ENCODE data around the gene EVC.

EVC gene

GRCh38 chr4:5710961-5711478, at the start of gene EVC:
TSS of gene EVC (plus strand) at chr4:5711201. CDS start at chr4:5711381, 180 bp downstream.
- TF ChIP-seq, protein P1, sequence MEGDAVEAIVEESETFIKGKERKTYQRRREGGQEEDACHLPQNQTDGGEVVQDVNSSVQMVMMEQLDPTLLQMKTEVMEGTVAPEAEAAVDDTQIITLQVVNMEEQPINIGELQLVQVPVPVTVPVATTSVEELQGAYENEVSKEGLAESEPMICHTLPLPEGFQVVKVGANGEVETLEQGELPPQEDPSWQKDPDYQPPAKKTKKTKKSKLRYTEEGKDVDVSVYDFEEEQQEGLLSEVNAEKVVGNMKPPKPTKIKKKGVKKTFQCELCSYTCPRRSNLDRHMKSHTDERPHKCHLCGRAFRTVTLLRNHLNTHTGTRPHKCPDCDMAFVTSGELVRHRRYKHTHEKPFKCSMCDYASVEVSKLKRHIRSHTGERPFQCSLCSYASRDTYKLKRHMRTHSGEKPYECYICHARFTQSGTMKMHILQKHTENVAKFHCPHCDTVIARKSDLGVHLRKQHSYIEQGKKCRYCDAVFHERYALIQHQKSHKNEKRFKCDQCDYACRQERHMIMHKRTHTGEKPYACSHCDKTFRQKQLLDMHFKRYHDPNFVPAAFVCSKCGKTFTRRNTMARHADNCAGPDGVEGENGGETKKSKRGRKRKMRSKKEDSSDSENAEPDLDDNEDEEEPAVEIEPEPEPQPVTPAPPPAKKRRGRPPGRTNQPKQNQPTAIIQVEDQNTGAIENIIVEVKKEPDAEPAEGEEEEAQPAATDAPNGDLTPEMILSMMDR (conservative IDR thresholded peaks at IDR 0.05; ENCODE audit: low read length), result no peak
- DNase-seq (ENCODE audit: low read depth), result peak; percentile 81
- peak within 1 kb of the TSS; percentile 82 for H3K4me3 ChIP-seq (ENCODE audit: low read length)

- TF ChIP-seq, protein P1 (conservative IDR thresholded peaks at IDR 0.05; ENCODE audit: low read length), result no peak
Measured at GRCh38 chr4:5661237-5661636, 49.8 kb upstream of the EVC start.

GRCh38 chr4:5662555-5662954, 48.4 kb upstream of the EVC start:
- TF ChIP-seq, protein P1 (conservative IDR thresholded peaks at IDR 0.05; ENCODE audit: low read length), result no peak
- no peak for DNase-seq (ENCODE audit: low read depth)
- no peak overlapping the region for H3K4me3 ChIP-seq (ENCODE audit: low read length)

More at GRCh38 chr4:5661237-5661636, 49.8 kb upstream of the EVC start:
- H3K4me3 ChIP-seq (ENCODE audit: low read length), result no peak overlapping the region
- no peak for DNase-seq (ENCODE audit: low read depth)

DNA sequence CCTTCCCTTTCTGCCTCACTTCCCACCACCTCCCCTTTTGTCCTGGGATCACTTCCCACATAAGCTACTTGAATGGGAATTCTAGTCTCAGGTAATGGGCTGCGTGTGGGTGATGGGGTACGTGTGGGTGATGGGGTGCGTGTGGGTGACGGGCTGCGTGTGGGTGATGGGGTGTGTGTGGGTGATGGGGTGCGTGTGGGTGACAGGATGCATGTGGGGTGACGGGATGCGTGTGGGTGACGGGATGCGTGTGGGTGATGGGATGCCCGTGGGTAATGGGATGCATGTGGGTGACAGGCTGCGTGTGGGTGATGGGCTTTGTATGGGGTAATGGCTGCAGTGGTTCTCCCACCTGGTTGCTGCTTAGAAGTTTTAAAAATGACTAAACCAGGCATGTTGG, 46.2 kb upstream of the EVC start:
- DNase-seq (ENCODE audit: low read depth), result no peak
- no peak overlapping the region for H3K4me3 ChIP-seq (ENCODE audit: low read length)
- TF ChIP-seq, protein P1 (conservative IDR thresholded peaks at IDR 0.05; ENCODE audit: low read length), result no peak

DNA sequence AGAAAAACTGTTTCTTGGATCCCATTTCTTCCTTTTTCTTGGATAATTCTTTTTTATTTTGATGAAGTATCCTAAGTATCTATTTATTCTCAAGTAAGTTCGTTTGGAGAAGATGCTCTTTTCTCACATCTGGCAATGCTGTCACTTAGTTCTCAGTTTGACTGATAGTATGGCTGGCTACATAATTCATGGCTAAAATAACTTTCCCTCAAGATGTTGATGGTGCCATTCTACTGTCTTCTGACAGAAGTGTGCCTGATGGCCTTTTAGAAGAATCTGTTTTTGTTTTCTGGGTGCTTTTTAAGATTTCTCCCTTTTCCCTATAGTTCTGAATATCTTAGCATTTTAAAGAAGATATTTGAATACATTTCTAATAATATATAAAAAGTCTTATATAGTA, 44.3 kb upstream of the EVC start:
- H3K4me3 ChIP-seq (ENCODE audit: low read length), result no peak overlapping the region
- DNase-seq (ENCODE audit: low read depth), result no peak

GRCh38 chr4:5676763-5677162, 34.2 kb upstream of the EVC start:
- H3K4me3 ChIP-seq (ENCODE audit: low read length), result no peak overlapping the region
- no peak for DNase-seq (ENCODE audit: low read depth)
- TF ChIP-seq, protein P1 (conservative IDR thresholded peaks at IDR 0.05; ENCODE audit: low read length), result no peak

More for the DNA sequence above, 44.3 kb upstream of the EVC start:
- TF ChIP-seq, protein P1 (conservative IDR thresholded peaks at IDR 0.05; ENCODE audit: low read length), result no peak

GRCh38 chr4:5678977-5679376, 32.0 kb upstream of the EVC start:
- TF ChIP-seq, protein P1 (conservative IDR thresholded peaks at IDR 0.05; ENCODE audit: low read length), result no peak
- no peak overlapping the region for H3K4me3 ChIP-seq (ENCODE audit: low read length)
- no peak for DNase-seq (ENCODE audit: low read depth)
